ENCODE data around the gene EPGN.
"Not testable (repeated sequence)": the region's sequence is repeated elsewhere in the genome, so short reads cannot be mapped to it uniquely, and the experiment has no call there.

EPGN gene

GRCh38 chr4:74311696-74312313 lies 3.5 kb downstream of the EPGN start:
- DNase-seq, result peak; percentile 68

GRCh38 chr4:74314329-74314728 lies 6.1 kb downstream of the EPGN start:
- no peak for DNase-seq

- DNase-seq, result no peak
Observed at GRCh38 chr4:74314944-74315343, 6.7 kb downstream of the EPGN start.

GRCh38 chr4:74315376-74315775 lies 7.1 kb downstream of the EPGN start:
- no peak for DNase-seq

GRCh38 chr4:74316397-74316796 lies 8.1 kb downstream of the EPGN start:
- no peak for DNase-seq

- no peak for DNase-seq
Observed at GRCh38 chr4:74317616-74318246, 9.5 kb downstream of the EPGN start.

- no peak for DNase-seq
Observed at GRCh38 chr4:74318276-74318675, 10.0 kb downstream of the EPGN start.

GRCh38 chr4:74319470-74319869 lies 11.2 kb downstream of the EPGN start:
- no peak for DNase-seq

- DNase-seq, result peak; percentile 63
Observed at GRCh38 chr4:74320559-74321118, 12.4 kb downstream of the EPGN start.

- DNase-seq, result no peak
Observed at GRCh38 chr4:74322301-74322700, 14.0 kb downstream of the EPGN start.

GRCh38 chr4:74323663-74324062 lies 15.4 kb downstream of the EPGN start:
- DNase-seq, result no peak

- DNase-seq, result no peak
Observed at GRCh38 chr4:74324262-74324661, 16.0 kb downstream of the EPGN start.

GRCh38 chr4:74325886-74326285 lies 17.6 kb downstream of the EPGN start:
- DNase-seq, result no peak

- DNase-seq, result no peak
Observed at GRCh38 chr4:74327762-74328161, 19.5 kb downstream of the EPGN start.

GRCh38 chr4:74328501-74328900 lies 20.2 kb downstream of the EPGN start:
- no peak for DNase-seq

GRCh38 chr4:74329307-74329706 lies 21.0 kb downstream of the EPGN start:
- no peak for DNase-seq

GRCh38 chr4:74330295-74330750 lies 22.1 kb downstream of the EPGN start:
- DNase-seq, result no peak

- DNase-seq, result no peak
Observed at GRCh38 chr4:74331252-74331651, 23.0 kb downstream of the EPGN start.

- no peak for DNase-seq
Observed at GRCh38 chr4:74331944-74332343, 23.7 kb downstream of the EPGN start.

GRCh38 chr4:74334636-74335035 lies 26.4 kb downstream of the EPGN start:
- no peak for DNase-seq

- DNase-seq, result no peak
Observed at GRCh38 chr4:74335341-74336021, 27.2 kb downstream of the EPGN start.

- no peak for DNase-seq
Observed at GRCh38 chr4:74338792-74339333, 30.6 kb downstream of the EPGN start.

- no peak for DNase-seq
Observed at GRCh38 chr4:74339501-74339900, 31.2 kb downstream of the EPGN start.

- not testable (repeated sequence) for DNase-seq
Observed at GRCh38 chr4:74340421-74340820, 32.2 kb downstream of the EPGN start.
